Vagina (tissue), 2 donors: Measurements from ENCODE around the gene NGB.

Experiments
- POLR2A ChIP-seq, 2 donors: fragments of 450-650 bp; IDR thresholded peaks; one replicate each; pipeline ENCODE4 v1.6.1; 2017; ENCODE audit warnings: antibody characterized with exemption in 2 of 2, mild to moderate bottlenecking in 2 of 2, moderate library complexity in 2 of 2
- TF ChIP-seq, protein P1 (sequence below), 3 experiments: fragments of 450-650 bp in 2 of 3; fragments of 200-600 bp in 1 of 3; sonication (generic) in 1 of 3; IDR thresholded peaks; one replicate each; pipeline ENCODE4 v1.5.1; 2017 to 2019; ENCODE audit warnings: antibody characterized with exemption in 3 of 3, mild to moderate bottlenecking in 2 of 3, moderate library complexity in 2 of 3

DNA sequence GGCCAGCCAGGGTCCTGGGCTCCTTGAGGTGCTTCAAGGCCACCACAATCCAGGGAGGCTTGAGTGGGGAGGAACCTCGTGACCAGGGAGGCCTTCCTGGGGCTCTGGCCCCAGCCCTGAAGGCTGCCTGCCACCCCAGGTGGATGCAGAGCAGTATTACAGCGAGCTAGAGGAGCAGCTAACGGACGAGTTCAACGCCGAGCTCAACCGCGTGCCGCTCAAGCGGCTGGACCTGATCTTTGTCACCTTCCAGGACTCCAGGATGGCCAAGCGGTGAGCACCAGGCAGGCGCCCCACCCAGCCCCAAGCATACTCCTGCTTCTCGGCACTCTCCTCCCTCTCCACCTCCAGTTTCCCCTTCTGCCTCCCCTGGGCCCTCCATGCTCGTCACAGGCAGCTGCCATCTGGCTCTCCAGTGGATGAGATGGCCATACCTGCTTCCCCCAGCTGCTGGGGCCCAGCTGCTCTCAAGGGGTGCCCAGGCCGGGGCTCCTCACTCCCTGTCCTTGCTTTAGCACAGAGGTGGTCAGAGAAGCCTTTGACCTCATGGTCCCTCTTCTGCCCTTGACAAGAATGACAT is 30.6 kb downstream of the NGB start:
- TF ChIP-seq, protein P1, sequence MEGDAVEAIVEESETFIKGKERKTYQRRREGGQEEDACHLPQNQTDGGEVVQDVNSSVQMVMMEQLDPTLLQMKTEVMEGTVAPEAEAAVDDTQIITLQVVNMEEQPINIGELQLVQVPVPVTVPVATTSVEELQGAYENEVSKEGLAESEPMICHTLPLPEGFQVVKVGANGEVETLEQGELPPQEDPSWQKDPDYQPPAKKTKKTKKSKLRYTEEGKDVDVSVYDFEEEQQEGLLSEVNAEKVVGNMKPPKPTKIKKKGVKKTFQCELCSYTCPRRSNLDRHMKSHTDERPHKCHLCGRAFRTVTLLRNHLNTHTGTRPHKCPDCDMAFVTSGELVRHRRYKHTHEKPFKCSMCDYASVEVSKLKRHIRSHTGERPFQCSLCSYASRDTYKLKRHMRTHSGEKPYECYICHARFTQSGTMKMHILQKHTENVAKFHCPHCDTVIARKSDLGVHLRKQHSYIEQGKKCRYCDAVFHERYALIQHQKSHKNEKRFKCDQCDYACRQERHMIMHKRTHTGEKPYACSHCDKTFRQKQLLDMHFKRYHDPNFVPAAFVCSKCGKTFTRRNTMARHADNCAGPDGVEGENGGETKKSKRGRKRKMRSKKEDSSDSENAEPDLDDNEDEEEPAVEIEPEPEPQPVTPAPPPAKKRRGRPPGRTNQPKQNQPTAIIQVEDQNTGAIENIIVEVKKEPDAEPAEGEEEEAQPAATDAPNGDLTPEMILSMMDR (IDR thresholded peaks at IDR 0.05): no peak
- no peak for TF ChIP-seq POLR2A (IDR thresholded peaks at IDR 0.05)
